Skeletal muscle satellite cell (primary cell): ENCODE measurements around the gene PNLIP.

Experiments used
- H3K27me3 ChIP-seq: 2 replicates; pipeline ENCODE4 v1.7.0; 2013; ENCODE audit warnings: low read length; ENCODE audit not compliant: control insufficient read depth, insufficient read depth
- H3K36me3 ChIP-seq: 2 replicates; pipeline ENCODE4 v1.7.0; 2013; ENCODE audit warnings: mild to moderate bottlenecking, control low read depth, low read length; ENCODE audit not compliant: insufficient read depth
- H3K4me1 ChIP-seq: 2 replicates; pipeline ENCODE4 v1.7.0; 2013; ENCODE audit warnings: low read length; ENCODE audit not compliant: control insufficient read depth, insufficient read depth
- H3K4me2 ChIP-seq: 2 replicates; pipeline ENCODE4 v1.7.0; 2013; ENCODE audit warnings: mild to moderate bottlenecking, low read length
- H3K4me3 ChIP-seq: 2 replicates; pipeline ENCODE4 v1.7.0; 2013; ENCODE audit warnings: low read length
- H3K9ac ChIP-seq: 2 replicates; pipeline ENCODE4 v1.7.0; 2013; ENCODE audit warnings: mild to moderate bottlenecking, low read depth, low read length, moderate library complexity
- H3K9me3 ChIP-seq: replicated peaks from 2 replicates; pipeline ENCODE4 v1.7.0; 2013; ENCODE audit warnings: mild to moderate bottlenecking, control low read depth, low read length

Gene PNLIP

GRCh38 chr10:116587878-116588591, 42.3 kb downstream of the PNLIP start:
- Histone ChIP-seq H3K9ac (no peak overlapping the region), H3K9me3 (no peaks in the 10 kb centered on the region), H3K27me3 (no peaks in the 10 kb centered on the region), H3K4me1 (no peaks in the 10 kb centered on the region), H3K4me2 (no peak overlapping the region), H3K4me3 (no peak overlapping the region), H3K36me3 (no peaks in the 10 kb centered on the region)

GRCh38 chr10:116588995-116589394, 43.3 kb downstream of the PNLIP start:
- Histone ChIP-seq H3K9me3 (no peaks in the 10 kb centered on the region), H3K4me2 (no peak overlapping the region), H3K9ac (no peak overlapping the region)

GRCh38 chr10:116589926-116590325, 44.2 kb downstream of the PNLIP start:
- H3K4me2 ChIP-seq, result no peak overlapping the region
- no peak overlapping the region for H3K9ac ChIP-seq
- H3K9me3 ChIP-seq, result no peaks in the 10 kb centered on the region
- no peaks in the 10 kb centered on the region for H3K36me3 ChIP-seq
- H3K4me1 ChIP-seq, result no peaks in the 10 kb centered on the region
- no peak overlapping the region for H3K4me3 ChIP-seq
- H3K27me3 ChIP-seq, result no peaks in the 10 kb centered on the region

More at GRCh38 chr10:116588995-116589394, 43.3 kb downstream of the PNLIP start:
- no peaks in the 10 kb centered on the region for H3K36me3 ChIP-seq
- H3K4me1 ChIP-seq, result no peaks in the 10 kb centered on the region
- no peaks in the 10 kb centered on the region for H3K27me3 ChIP-seq
- H3K4me3 ChIP-seq, result no peak overlapping the region

- Histone ChIP-seq H3K27me3 (no peaks in the 10 kb centered on the region), H3K36me3 (no peaks in the 10 kb centered on the region), H3K4me2 (no peak within 1 kb of the TSS), H3K4me3 (no peak within 1 kb of the TSS), H3K9ac (no peak within 1 kb of the TSS), H3K9me3 (no peaks in the 10 kb centered on the region), H3K4me1 (no peaks in the 10 kb centered on the region)
These were observed 45.1 kb downstream of the PNLIP start, which contains the start of gene PNLIPRP1 for GRCh38 chr10:116590590-116591444. Gene PNLIPRP1, plus strand, starts transcription at chr10:116590959. Its CDS starts 171 bp downstream, at chr10:116591130.

- no peaks in the 10 kb centered on the region for H3K9me3 ChIP-seq
- H3K27me3 ChIP-seq, result no peaks in the 10 kb centered on the region
- no peak overlapping the region for H3K4me2 ChIP-seq
- no peaks in the 10 kb centered on the region for H3K4me1 ChIP-seq
- no peaks in the 10 kb centered on the region for H3K36me3 ChIP-seq
- H3K4me3 ChIP-seq, result no peak overlapping the region
- H3K9ac ChIP-seq, result no peak overlapping the region
These were observed 47.5 kb downstream of the PNLIP start for GRCh38 chr10:116593139-116593740.

GRCh38 chr10:116594525-116595035, 48.8 kb downstream of the PNLIP start:
- Histone ChIP-seq H3K9ac (no peak overlapping the region), H3K27me3 (no peaks in the 10 kb centered on the region), H3K4me1 (no peaks in the 10 kb centered on the region), H3K4me3 (no peak overlapping the region), H3K9me3 (no peaks in the 10 kb centered on the region), H3K4me2 (no peak overlapping the region), H3K36me3 (no peaks in the 10 kb centered on the region)

GRCh38 chr10:116596062-116596461, 50.3 kb downstream of the PNLIP start:
- Histone ChIP-seq H3K4me3 (no peak overlapping the region), H3K27me3 (no peaks in the 10 kb centered on the region), H3K4me1 (no peaks in the 10 kb centered on the region), H3K9ac (no peak overlapping the region), H3K9me3 (no peaks in the 10 kb centered on the region), H3K4me2 (no peak overlapping the region), H3K36me3 (no peaks in the 10 kb centered on the region)

- no peak overlapping the region for H3K9ac ChIP-seq
- no peaks in the 10 kb centered on the region for H3K36me3 ChIP-seq
- no peak overlapping the region for H3K4me2 ChIP-seq
- H3K4me3 ChIP-seq, result no peak overlapping the region
- H3K27me3 ChIP-seq, result no peaks in the 10 kb centered on the region
- no peaks in the 10 kb centered on the region for H3K4me1 ChIP-seq
- no peaks in the 10 kb centered on the region for H3K9me3 ChIP-seq
These were observed 51.8 kb downstream of the PNLIP start for GRCh38 chr10:116597543-116597942.

GRCh38 chr10:116598329-116598728, 52.6 kb downstream of the PNLIP start:
- Histone ChIP-seq H3K4me2 (no peak overlapping the region), H3K36me3 (no peaks in the 10 kb centered on the region), H3K9me3 (no peaks in the 10 kb centered on the region), H3K4me3 (no peak overlapping the region), H3K27me3 (no peaks in the 10 kb centered on the region), H3K9ac (no peak overlapping the region), H3K4me1 (no peaks in the 10 kb centered on the region)

GRCh38 chr10:116599991-116600390, 54.3 kb downstream of the PNLIP start:
- Histone ChIP-seq H3K4me3 (no peak overlapping the region), H3K4me1 (no peaks in the 10 kb centered on the region), H3K4me2 (no peak overlapping the region), H3K36me3 (no peaks in the 10 kb centered on the region), H3K9me3 (no peaks in the 10 kb centered on the region), H3K9ac (no peak overlapping the region), H3K27me3 (no peaks in the 10 kb centered on the region)

- no peak overlapping the region for H3K4me3 ChIP-seq
- no peak overlapping the region for H3K9ac ChIP-seq
- H3K27me3 ChIP-seq, result no peaks in the 10 kb centered on the region
- H3K9me3 ChIP-seq, result no peaks in the 10 kb centered on the region
- no peaks in the 10 kb centered on the region for H3K4me1 ChIP-seq
- no peak overlapping the region for H3K4me2 ChIP-seq
- no peaks in the 10 kb centered on the region for H3K36me3 ChIP-seq
These were observed 57.1 kb downstream of the PNLIP start for GRCh38 chr10:116602648-116603400.
